CD4-positive, alpha-beta T cell (primary cell): Measurements from ENCODE around the gene RPUSD3. TPM values are rescaled to one million over a fixed set of nuclear protein-coding genes. Genes with fewer than 3 reads are reported as not detected.

Experiments used
- ATAC-seq: fragments of 200-7000 bp; cut with Tn5 transposase; one replicate; pipeline ENCODE4 v1.10.0; 2022; ENCODE audit warnings: mild to moderate bottlenecking; ENCODE audit not compliant: poor library complexity
- CTCF ChIA-PET: fragments of 350-600 bp; sonication (Branson Sonifier 250); formaldehyde crosslinking; loops from one replicate; lab custom pipeline; 2021; ENCODE audit warnings: antibody characterized with exemption, inconsistent platforms; lab: Charles Lee
- POLR2A ChIA-PET: fragments of 350-600 bp; sonication (Branson Sonifier 250); formaldehyde crosslinking; loops from one replicate; lab custom pipeline; 2021; ENCODE audit warnings: antibody characterized with exemption, inconsistent platforms; lab: Charles Lee
- DNase-seq, 14 experiments: peaks; one replicate each; pipeline ENCODE4 v3.0.0-alpha.2; 2013 to 2020; ENCODE audit warnings: mixed read lengths in 2 of 14
- H3K27ac ChIP-seq, 2 donors: one replicate each; pipeline versions ENCODE4 v1.5.1 to v1.7.0; 2013; ENCODE audit warnings: low read length in 2 of 2, low read depth in 1 of 2, mild to moderate bottlenecking in 1 of 2
- H3K27me3 ChIP-seq, 2 experiments: 1 replicate in 1 of 2; 2 replicates in 1 of 2; pipeline versions ENCODE4 v1.6.1 to v1.7.0; 2013; ENCODE audit warnings: low read length in 2 of 2, control low read depth in 1 of 2, mild to moderate bottlenecking in 1 of 2, moderate library complexity in 1 of 2; ENCODE audit not compliant: insufficient read depth in 2 of 2, control insufficient read depth in 1 of 2
- H3K36me3 ChIP-seq: one replicate; pipeline ENCODE4 v1.6.1; 2013; ENCODE audit warnings: low read length, control low read depth; ENCODE audit not compliant: insufficient read depth
- H3K4me1 ChIP-seq: one replicate; pipeline ENCODE4 v1.6.1; 2013; ENCODE audit warnings: low read length, control low read depth; ENCODE audit not compliant: insufficient read depth
- H3K4me3 ChIP-seq: one replicate; pipeline ENCODE4 v1.5.1; 2013; ENCODE audit warnings: mild to moderate bottlenecking, low read length, moderate library complexity
- H3K9me3 ChIP-seq, 2 experiments: 1 replicate in 1 of 2; 2 replicates in 1 of 2; pipeline versions ENCODE4 v1.6.1 to v1.7.0; 2013; ENCODE audit warnings: low read length in 2 of 2, mild to moderate bottlenecking in 2 of 2, control low read depth in 1 of 2, moderate library complexity in 1 of 2; ENCODE audit not compliant: control insufficient read depth in 1 of 2, insufficient read depth in 1 of 2
- H3K27ac Mint-ChIP-seq: one replicate; pipeline ENCODE4 v1.8.0; 2020; ENCODE audit warnings: mixed read lengths
- H3K27me3 Mint-ChIP-seq: one replicate; pipeline ENCODE4 v1.8.0; 2021; ENCODE audit warnings: mixed read lengths
- H3K36me3 Mint-ChIP-seq: one replicate; pipeline ENCODE4 v1.8.0; 2021; ENCODE audit warnings: low read depth, mixed read lengths
- H3K4me1 Mint-ChIP-seq: one replicate; pipeline ENCODE4 v1.8.0; 2021; ENCODE audit warnings: low read depth, mixed read lengths
- H3K4me3 Mint-ChIP-seq: one replicate; pipeline ENCODE4 v1.8.0; 2020; ENCODE audit warnings: mild to moderate bottlenecking, mixed read lengths
- H3K9me3 Mint-ChIP-seq: one replicate; pipeline ENCODE4 v1.8.0; 2020; ENCODE audit warnings: mixed read lengths
- CTCF ChIP-seq: fragments of 200-600 bp; IDR thresholded peaks from one replicate; pipeline ENCODE4 v1.8.0; 2022; ENCODE audit warnings: antibody characterized with exemption, mild to moderate bottlenecking
- intact Hi-C, 2 experiments: fragments of 100-400 bp; cut with DNase I in 1 of 2; cut with micrococcal nuclease in 1 of 2; formaldehyde crosslinking; loops; one replicate each; pipeline versions ENCODE4 v1.15.1 to v1.9.0; 2023 to 2025; cut with DNase I, micrococcal nuclease
- total RNA-seq, 174 experiments: library from RNA in 2 of 174; stranded (reverse) in 2 of 174; gene quantifications; one replicate each; pipeline ENCODE4 v1.2.3 and lab custom pipeline; 2021 to 2026

RPUSD3 gene
- total RNA-seq, 2 experiments from 2014 or later = 7.9 to 8.1 TPM

DNA sequence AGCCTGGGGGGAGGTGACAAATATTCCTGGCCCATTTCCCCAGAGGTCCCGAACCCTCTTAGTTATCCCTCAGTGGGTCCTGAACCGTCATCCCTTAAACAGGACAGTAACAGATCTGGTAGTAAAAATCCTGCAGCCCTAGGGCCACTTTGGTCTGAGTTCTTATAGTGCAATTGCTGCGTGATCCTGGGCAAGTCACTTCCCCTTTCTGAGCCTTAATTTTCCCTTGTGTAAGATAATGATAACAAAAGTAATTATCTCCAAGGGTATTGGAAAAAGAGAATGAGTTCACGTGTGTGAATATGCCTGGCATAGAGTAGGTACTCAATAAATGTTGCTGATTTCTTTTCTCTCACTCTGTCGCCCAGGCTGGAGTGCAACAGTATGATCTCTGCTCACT is 43.7 kb upstream of the RPUSD3 start:
- Mint-ChIP-seq H3K27ac (no peak overlapping the region), H3K4me3 (no peak overlapping the region), H3K36me3 (peaks cover 17% of the 10 kb centered on the region), H3K4me1 (peaks cover 23% of the 10 kb centered on the region), H3K27me3 (no peaks in the 10 kb centered on the region), H3K9me3 (no peaks in the 10 kb centered on the region)
- ATAC-seq (no peak), DNase-seq (no peak)
- intact Hi-C loops = loop anchor here in 1 of 2 experiments (5.0 kb wide), 2 partner anchors 140 to 155 kb away; partner anchors contain the start of genes BRPF1 and FANCD2
- TF ChIP-seq CTCF = no peak
- no peak overlapping the region for H3K4me3 ChIP-seq
- H3K27me3 ChIP-seq = no peaks in the 10 kb centered on the region
- ChIA-PET POLR2A (no interaction called here), CTCF (no interaction called here)
- no peaks in the 10 kb centered on the region for H3K9me3 ChIP-seq
- H3K27ac ChIP-seq = no peak overlapping the region
- peaks cover 3% of the 10 kb centered on the region for H3K36me3 ChIP-seq
- H3K4me1 ChIP-seq = peaks cover 15% of the 10 kb centered on the region

DNA sequence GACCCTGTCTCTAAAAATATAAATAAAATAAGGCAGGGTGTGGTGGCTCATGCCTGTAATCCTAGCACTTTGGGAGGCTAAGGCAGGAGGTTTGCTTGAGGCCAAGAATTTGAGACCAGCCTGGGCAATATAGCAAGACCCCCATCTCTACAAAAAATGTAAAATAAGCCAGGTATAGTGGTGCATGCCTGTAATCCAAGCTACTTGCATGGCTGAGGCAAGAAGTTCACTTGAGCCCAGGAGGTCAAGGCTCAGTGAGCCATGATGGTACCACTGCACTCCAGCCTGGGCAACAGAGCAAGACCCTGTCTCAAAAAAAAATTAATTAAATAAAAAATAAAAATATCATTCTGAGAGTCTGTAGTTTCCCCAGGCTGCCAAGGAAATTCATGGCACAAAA is 42.5 kb upstream of the RPUSD3 start:
- Histone ChIP-seq H3K4me3 (no peak overlapping the region), H3K36me3 (no peaks in the 10 kb centered on the region), H3K9me3 (no peaks in the 10 kb centered on the region), H3K4me1 (peaks cover 4% of the 10 kb centered on the region), H3K27me3 (no peaks in the 10 kb centered on the region), H3K27ac (no peak overlapping the region)
- DNase-seq = no peak
- peaks cover 14% of the 10 kb centered on the region for H3K36me3 Mint-ChIP-seq
- no peak for ATAC-seq
- TF ChIP-seq CTCF = no peak
- peaks cover 14% of the 10 kb centered on the region for H3K4me1 Mint-ChIP-seq
- intact Hi-C loops = loop anchor here in 1 of 2 experiments (5.0 kb wide), 2 partner anchors 141 to 154 kb away; partner anchors contain the start of genes BRPF1 and FANCD2
- no peaks in the 10 kb centered on the region for H3K27me3 Mint-ChIP-seq
- no peak overlapping the region for H3K27ac Mint-ChIP-seq
- H3K4me3 Mint-ChIP-seq = no peak overlapping the region
- no peaks in the 10 kb centered on the region for H3K9me3 Mint-ChIP-seq
- POLR2A ChIA-PET = no interaction called here
- CTCF ChIA-PET = interaction anchor here (1.1 kb wide), 1 partner anchor 46 kb away, joined by 3 read pairs; no protein-coding TSS in a partner anchor

DNA sequence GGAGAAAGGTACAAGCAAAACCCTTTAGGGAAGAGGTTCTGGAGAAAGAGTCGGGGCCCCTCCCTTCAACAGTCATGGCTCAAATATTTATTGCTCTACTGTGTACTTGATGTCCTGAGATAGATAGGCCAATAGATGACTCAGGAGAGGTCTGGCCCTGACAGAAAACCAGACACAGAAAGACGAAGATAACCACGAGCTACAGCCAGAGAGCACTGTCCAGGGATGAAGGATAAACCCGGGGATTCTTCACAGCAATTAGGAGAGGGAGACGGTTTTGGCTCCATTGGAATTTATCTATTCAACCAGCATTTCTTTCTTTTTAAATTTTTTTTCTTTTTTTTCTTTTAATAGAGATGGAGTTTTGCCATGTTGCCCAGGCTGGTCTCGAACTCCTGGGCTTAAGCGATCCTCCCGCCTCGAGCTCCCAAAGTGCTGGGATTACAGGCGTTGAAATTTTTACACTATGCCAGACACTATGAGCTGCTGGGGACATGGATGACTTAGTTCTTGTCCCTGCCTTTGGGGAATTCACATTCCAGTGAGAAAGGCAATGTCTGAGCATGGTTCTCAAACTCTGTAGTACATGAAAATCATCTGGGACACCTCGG is 40.9 kb upstream of the RPUSD3 start:
- Mint-ChIP-seq H3K9me3 (no peaks in the 10 kb centered on the region), H3K4me1 (no peaks in the 10 kb centered on the region), H3K4me3 (no peak overlapping the region), H3K36me3 (no peaks in the 10 kb centered on the region), H3K27me3 (no peaks in the 10 kb centered on the region), H3K27ac (no peak overlapping the region)
- intact Hi-C loops = loop anchor here in 1 of 2 experiments (5.0 kb wide), 2 partner anchors 143 to 152 kb away; partner anchors contain the start of genes BRPF1 and FANCD2
- Histone ChIP-seq H3K9me3 (no peaks in the 10 kb centered on the region), H3K36me3 (no peaks in the 10 kb centered on the region), H3K4me3 (no peak overlapping the region), H3K27ac (no peak overlapping the region), H3K4me1 (no peaks in the 10 kb centered on the region), H3K27me3 (no peaks in the 10 kb centered on the region)
- ChIA-PET POLR2A (interaction anchor here (0.6 kb wide), 1 partner anchor 242 kb away, joined by 3 read pairs; no protein-coding TSS in a partner anchor), CTCF (interaction anchor here (1.3 kb wide), 1 partner anchor 48 kb away, joined by 6 read pairs; no protein-coding TSS in a partner anchor)
- DNase-seq (no peak), ATAC-seq (no peak)
- no peak for TF ChIP-seq CTCF
